Gastroesophageal sphincter (tissue), 3 donors: Measurements from ENCODE around the gene SLC5A11.

Source experiments
- CTCF ChIP-seq, 4 experiments: fragments of 200-600 bp in 2 of 4; fragments of 450-650 bp in 2 of 4; sonication (generic) in 1 of 4; IDR thresholded peaks; one replicate each; pipeline ENCODE4 v1.5.1; 2017 to 2019; ENCODE audit warnings: antibody characterized with exemption in 4 of 4, mild to moderate bottlenecking in 2 of 4, moderate library complexity in 2 of 4
- EP300 ChIP-seq: sonication (generic); formaldehyde crosslinking; IDR thresholded peaks from one replicate; pipeline ENCODE4 v1.6.1; 2017; ENCODE audit warnings: antibody characterized with exemption, mild to moderate bottlenecking
- POLR2AphosphoS5 ChIP-seq: sonication (generic); formaldehyde crosslinking; IDR thresholded peaks from one replicate; pipeline ENCODE4 v1.6.1; 2017; ENCODE audit warnings: antibody characterized with exemption

DNA sequence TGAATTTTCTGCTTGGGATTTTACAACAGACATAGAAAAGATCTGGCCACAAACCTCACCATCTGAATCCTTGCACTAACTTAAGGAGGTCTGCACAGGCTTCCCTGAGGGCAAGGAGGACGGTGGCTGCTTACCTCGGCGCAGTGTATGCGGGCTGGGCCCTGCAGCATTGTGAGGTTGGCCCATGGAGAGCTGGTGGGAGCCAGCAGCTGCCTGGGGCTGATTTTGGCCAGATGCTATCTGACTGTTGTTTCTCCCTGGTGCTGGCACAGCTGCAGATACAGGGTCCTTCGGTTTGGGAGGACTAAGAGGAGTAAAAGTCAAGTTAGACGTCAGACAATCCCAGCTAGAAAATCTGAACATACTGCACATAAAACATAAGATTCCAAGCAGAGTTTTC is 89.6 kb downstream of the SLC5A11 start:
- TF ChIP-seq CTCF (IDR thresholded peaks at IDR 0.05) (no peak), EP300 (no peak), POLR2AphosphoS5 (no peak)
